ENCODE data around the gene ZNG1B.
"Not testable (repeated sequence)": the region's sequence is repeated elsewhere in the genome, so short reads cannot be mapped to it uniquely, and the experiment has no call there.

ZNG1B gene
- 10.4 to 25.5 (median 17.6) reads per million in 18 experiments for total RNA-seq

- not testable (repeated sequence) for DNase-seq
Measured at GRCh38 chr2:113437508-113438465, at the start of gene ZNG1B. Gene ZNG1B, plus strand, starts transcription at chr2:113437691. Its CDS starts 178 bp downstream, at chr2:113437869.

- peak; percentile 84 to 94 for DNase-seq
Measured at GRCh38 chr2:113390124-113390849, 47.2 kb upstream of the ZNG1B start.

GRCh38 chr2:113391073-113391472, 46.4 kb upstream of the ZNG1B start:
- no peak for DNase-seq

- DNase-seq: no peak
Measured at GRCh38 chr2:113406114-113406513, 31.4 kb upstream of the ZNG1B start.

- peak; percentile 15 to 23 for DNase-seq
Measured at GRCh38 chr2:113407446-113408099, 29.9 kb upstream of the ZNG1B start.

GRCh38 chr2:113411725-113412352, 25.7 kb upstream of the ZNG1B start:
- not testable (repeated sequence) for DNase-seq

- not testable (repeated sequence) for DNase-seq
Measured at GRCh38 chr2:113412774-113413173, 24.7 kb upstream of the ZNG1B start.

GRCh38 chr2:113431773-113432172, 5.7 kb upstream of the ZNG1B start:
- DNase-seq: peak; percentile 54 to 68

- not testable (repeated sequence) for DNase-seq
Measured at GRCh38 chr2:113433468-113433867, 4.0 kb upstream of the ZNG1B start.

- not testable (repeated sequence) for DNase-seq
Measured at GRCh38 chr2:113465770-113466169, 28.3 kb downstream of the ZNG1B start.

- DNase-seq: not testable (repeated sequence)
Measured at GRCh38 chr2:113476688-113477368, 39.3 kb downstream of the ZNG1B start.

- DNase-seq: not testable (repeated sequence)
Measured at GRCh38 chr2:113496527-113496926, 59.0 kb downstream of the ZNG1B start.

GRCh38 chr2:113498365-113498764, 60.9 kb downstream of the ZNG1B start, which contains the start of gene FOXD4L1:
Gene FOXD4L1, plus strand, starts transcription at chr2:113498665. Its CDS starts 592 bp downstream, at chr2:113499257.
- not testable (repeated sequence) for DNase-seq

GRCh38 chr2:113499019-113499885, 61.8 kb downstream of the ZNG1B start:
- not testable (repeated sequence) for DNase-seq

- not testable (repeated sequence) for DNase-seq
Measured at GRCh38 chr2:113499886-113500722, 62.6 kb downstream of the ZNG1B start.

GRCh38 chr2:113500723-113501038, 63.2 kb downstream of the ZNG1B start:
- not testable (repeated sequence) for DNase-seq

GRCh38 chr2:113502216-113503093, 65.0 kb downstream of the ZNG1B start:
- peak in 1 of 2 donors; percentile 3 for DNase-seq
